ENCODE results near the gene CST5. TPM values are rescaled to one million over a fixed set of nuclear protein-coding genes. Genes with fewer than 3 reads are reported as not detected.
A peak's percentile ranks its signal among the peaks of the same experiment; 100 is the strongest.
"Not testable (repeated sequence)": the region's sequence is repeated elsewhere in the genome, so short reads cannot be mapped to it uniquely, and the experiment has no call there.

The CST5 gene
- polyA plus RNA-seq (ENCODE audit: insufficient read length in 12 of 12): not detected
- long read RNA-seq, donor 1: 0 reads
- long read RNA-seq, donor 2: 0 reads
- long read RNA-seq, donor 3: 0 reads
- long read RNA-seq, donor 4: 0 reads
- long read RNA-seq, donor 5: 0 reads
- long read RNA-seq, donor 6: 0 reads
- long read RNA-seq, donor 7: 0 reads
- long read RNA-seq, donor 8: 0 reads
- long read RNA-seq, donor 9: 0 reads
- long read RNA-seq, donor 10: 0 reads
- long read RNA-seq, donor 11: 0 reads

- DNase-seq: no peak
Observed at GRCh38 chr20:23879328-23879798, at the start of gene CST5. Gene CST5 (minus strand): TSS chr20:23879748. CDS start chr20:23879676, 72 bp downstream.

GRCh38 chr20:23928788-23929187 lies 49.2 kb upstream of the CST5 start:
- DNase-seq: no peak

GRCh38 chr20:23928353-23928752 lies 48.8 kb upstream of the CST5 start:
- no peak for DNase-seq

GRCh38 chr20:23926944-23927872 lies 47.7 kb upstream of the CST5 start:
- no peak for DNase-seq

GRCh38 chr20:23926526-23926880 lies 47.0 kb upstream of the CST5 start:
- DNase-seq: no peak

GRCh38 chr20:23925789-23926525 lies 46.4 kb upstream of the CST5 start:
- no peak for DNase-seq

GRCh38 chr20:23924751-23925150 lies 45.2 kb upstream of the CST5 start:
- no peak for DNase-seq

GRCh38 chr20:23923891-23924435 lies 44.4 kb upstream of the CST5 start:
- no peak for DNase-seq

GRCh38 chr20:23923311-23923710 lies 43.8 kb upstream of the CST5 start:
- no peak for DNase-seq

- peak; percentile 39 for DNase-seq
Observed at GRCh38 chr20:23920408-23921325, 41.1 kb upstream of the CST5 start.

GRCh38 chr20:23918896-23919295 lies 39.3 kb upstream of the CST5 start:
- DNase-seq: no peak

GRCh38 chr20:23918101-23918862 lies 38.7 kb upstream of the CST5 start:
- no peak for DNase-seq

GRCh38 chr20:23917024-23917725 lies 37.6 kb upstream of the CST5 start:
- DNase-seq: no peak

- DNase-seq: no peak
Observed at GRCh38 chr20:23915844-23916243, 36.3 kb upstream of the CST5 start.

GRCh38 chr20:23914469-23914868 lies 34.9 kb upstream of the CST5 start:
- not testable (repeated sequence) for DNase-seq

- no peak for DNase-seq
Observed at GRCh38 chr20:23910210-23910609, 30.7 kb upstream of the CST5 start.

- DNase-seq: no peak
Observed at GRCh38 chr20:23909390-23909789, 29.8 kb upstream of the CST5 start.

- no peak for DNase-seq
Observed at GRCh38 chr20:23907579-23907978, 28.0 kb upstream of the CST5 start.

GRCh38 chr20:23902396-23902795 lies 22.8 kb upstream of the CST5 start:
- not testable (repeated sequence) for DNase-seq
